HepG2 (cell line): Measurements from ENCODE around the gene C11orf68. TPM values are rescaled to one million over a fixed set of nuclear protein-coding genes. Genes with fewer than 3 reads are reported as not detected.
A peak's percentile ranks its signal among the peaks of the same experiment; 100 is the strongest.

Source experiments
- CCDC6 ChIP-seq: sonication (generic); formaldehyde crosslinking; IDR thresholded peaks from 2 replicates; pipeline ENCODE4 v1.8.1; 2022; ENCODE audit warnings: mild to moderate bottlenecking, missing genetic modification reagents, moderate library complexity
- CEBPB ChIP-seq: IDR thresholded peaks from 2 replicates; pipeline ENCODE4 v1.6.1; 2011; ENCODE audit warnings: low read depth, low read length, improper control_type of control experiment, borderline replicate concordance
- FOSL2 ChIP-seq: sonication (generic); formaldehyde crosslinking; IDR thresholded peaks from 2 replicates; pipeline ENCODE4 v1.4.0; 2020; ENCODE audit warnings: missing genetic modification reagents
- FOXK2 ChIP-seq: fragments of 450-650 bp; IDR thresholded peaks from 2 replicates; pipeline ENCODE4 v1.6.1; 2016
- GPN1 ChIP-seq: sonication (generic); formaldehyde crosslinking; IDR thresholded peaks from 2 replicates; pipeline ENCODE4 v1.5.1; 2020; ENCODE audit warnings: missing genetic modification reagents, borderline replicate concordance
- HNF1A ChIP-seq, 2 experiments: sonication (generic) in 1 of 2; formaldehyde crosslinking in 1 of 2; IDR thresholded peaks; 2 replicates each; pipeline versions ENCODE4 v1.4.0 to v1.6.1; 2016 to 2020; ENCODE audit warnings: borderline replicate concordance in 1 of 2, low read depth in 1 of 2, mild to moderate bottlenecking in 1 of 2, missing genetic modification reagents in 1 of 2
- MED13 ChIP-seq: sonication (generic); formaldehyde crosslinking; IDR thresholded peaks from 2 replicates; pipeline ENCODE4 v1.5.0; 2020; ENCODE audit warnings: missing genetic modification reagents
- POLR2AphosphoS5 ChIP-seq: IDR thresholded peaks from 2 replicates; pipeline ENCODE4 v1.6.1; 2012; ENCODE audit warnings: low read depth, low read length
- PRMT3 ChIP-seq: sonication (generic); formaldehyde crosslinking; IDR thresholded peaks from 2 replicates; pipeline ENCODE4 v1.8.1; 2022; ENCODE audit warnings: low read depth, mild to moderate bottlenecking, moderate library complexity, missing genetic modification reagents, borderline replicate concordance
- RFX3 ChIP-seq: IDR thresholded peaks from 2 replicates; pipeline ENCODE4 v1.6.1; 2016; ENCODE audit warnings: missing biosample characterization, missing genetic modification reagents
- SMAD1 ChIP-seq: sonication (generic); formaldehyde crosslinking; IDR thresholded peaks from 2 replicates; pipeline ENCODE4 v1.4.0; 2020; ENCODE audit warnings: missing genetic modification reagents, low read depth, mild to moderate bottlenecking, borderline replicate concordance
- TARDBP ChIP-seq: sonication (generic); formaldehyde crosslinking; IDR thresholded peaks from 2 replicates; pipeline ENCODE4 v1.8.0; 2022; ENCODE audit warnings: mild to moderate bottlenecking, missing genetic modification reagents
- ZBTB2 ChIP-seq: sonication (generic); formaldehyde crosslinking; IDR thresholded peaks from 2 replicates; pipeline ENCODE4 v1.8.0; 2022; ENCODE audit warnings: low read depth, missing genetic modification reagents
- ZBTB42 ChIP-seq: sonication (generic); formaldehyde crosslinking; IDR thresholded peaks from 2 replicates; pipeline ENCODE4 v1.5.0; 2020; ENCODE audit warnings: mild to moderate bottlenecking, missing genetic modification reagents
- ZC3H4 ChIP-seq: sonication (generic); formaldehyde crosslinking; IDR thresholded peaks from 2 replicates; pipeline ENCODE4 v1.4.0; 2020; ENCODE audit warnings: missing genetic modification reagents, borderline replicate concordance
- ZFP36 ChIP-seq: fragments of 150-350 bp; IDR thresholded peaks from 2 replicates; pipeline ENCODE4 v1.6.1; 2018; ENCODE audit warnings: borderline replicate concordance, low read length, low read depth; ENCODE audit not compliant: partially characterized antibody
- ZNF124 ChIP-seq: sonication (generic); formaldehyde crosslinking; IDR thresholded peaks from 2 replicates; pipeline ENCODE4 v1.4.0; 2020; ENCODE audit warnings: missing genetic modification reagents
- ZNF17 ChIP-seq: sonication (generic); formaldehyde crosslinking; IDR thresholded peaks from 2 replicates; pipeline ENCODE4 v1.5.0; 2020; ENCODE audit warnings: mild to moderate bottlenecking, missing genetic modification reagents
- ZNF224 ChIP-seq: sonication (generic); formaldehyde crosslinking; IDR thresholded peaks from 2 replicates; pipeline ENCODE4 v1.5.0; 2020; ENCODE audit warnings: mild to moderate bottlenecking, missing genetic modification reagents
- ZNF230 ChIP-seq: sonication (generic); formaldehyde crosslinking; IDR thresholded peaks from 2 replicates; pipeline ENCODE4 v1.4.0; 2020; ENCODE audit warnings: mild to moderate bottlenecking, missing genetic modification reagents
- ZNF337 ChIP-seq: sonication (generic); formaldehyde crosslinking; IDR thresholded peaks from 2 replicates; pipeline ENCODE4 v1.5.1; 2020; ENCODE audit warnings: missing genetic modification reagents, low read depth, mild to moderate bottlenecking, borderline replicate concordance
- ZNF354B ChIP-seq: sonication (generic); formaldehyde crosslinking; IDR thresholded peaks from 2 replicates; pipeline ENCODE4 v1.8.0; 2022; ENCODE audit warnings: mild to moderate bottlenecking, missing genetic modification reagents
- ZNF543 ChIP-seq: sonication (generic); formaldehyde crosslinking; IDR thresholded peaks from 2 replicates; pipeline ENCODE4 v1.4.0; 2020; ENCODE audit warnings: mild to moderate bottlenecking, missing genetic modification reagents
- ZNF563 ChIP-seq: sonication (generic); formaldehyde crosslinking; IDR thresholded peaks from 2 replicates; pipeline ENCODE4 v1.8.0; 2022; ENCODE audit warnings: mild to moderate bottlenecking, moderate library complexity, missing genetic modification reagents
- ZNF878 ChIP-seq: sonication (generic); formaldehyde crosslinking; IDR thresholded peaks from 2 replicates; pipeline ENCODE4 v1.8.1; 2023; ENCODE audit warnings: mild to moderate bottlenecking, missing genetic modification reagents, moderate library complexity
- ZSCAN30 ChIP-seq: sonication (generic); formaldehyde crosslinking; IDR thresholded peaks from 2 replicates; pipeline ENCODE4 v1.5.0; 2020; ENCODE audit warnings: mild to moderate bottlenecking, missing genetic modification reagents
- polyA plus RNA-seq, 8 experiments: library from polyadenylated mRNA; depleted of rRNA in 3 of 8; stranded (reverse) in 7 of 8; unstranded in 1 of 8; fragments of >200 nt; fragmentation: Illumina TruSeq in 4 of 8; extraction: Trizol in 4 of 8; gene quantifications; 2 replicates each; pipeline versions ENCODE4 v1.2.1 to v1.2.3, GENCODE V29; 2011 to 2016; ENCODE audit warnings: low read depth in 4 of 8, missing spikeins in 1 of 8, mixed read lengths in 1 of 8; ENCODE audit not compliant: insufficient read depth in 1 of 8
- total RNA-seq, 5 experiments: library from RNA; depleted of rRNA; stranded (reverse); fragments of >200 nt; fragmentation: Illumina TruSeq; extraction: Trizol; gene quantifications; 2 replicates each; pipeline ENCODE4 v1.2.3, GENCODE V29; 2016; ENCODE audit warnings: low read depth in 1 of 5

The C11orf68 gene
- total and polyA plus RNA-seq, 2 of the 13 experiments (the other 11 are each of a cell fraction or from before 2014, with no cell fraction given), result 8.4 to 28.3 TPM

- TF ChIP-seq ZNF17 (CRISPR knock-in tag), result no peak
- TF ChIP-seq GPN1 (CRISPR knock-in tag), result no peak
- 0 out of 2 replicates have a peak, but pooled peaks have one; percentile 29 for TF ChIP-seq ZNF543 (CRISPR knock-in tag)
- no peak for TF ChIP-seq HNF1A (IDR thresholded peaks at IDR 0.05; ENCODE audit: low read depth)
- no peak for TF ChIP-seq HNF1A (CRISPR knock-in tag; IDR thresholded peaks at IDR 0.05; ENCODE audit: borderline replicate concordance)
- no peak for TF ChIP-seq MED13 (CRISPR knock-in tag)
- TF ChIP-seq SMAD1, result no peak
- TF ChIP-seq ZNF124, result no peak
- peak; percentile 17; the same call in 1 of the 2 replicates for TF ChIP-seq TARDBP
- TF ChIP-seq ZNF354B (CRISPR knock-in tag), result no peak
- TF ChIP-seq ZBTB2 (CRISPR knock-in tag), result no peak
- no peak for TF ChIP-seq ZNF230 (CRISPR knock-in tag)
- TF ChIP-seq ZSCAN30 (CRISPR knock-in tag), result no peak
- no peak for TF ChIP-seq PRMT3 (CRISPR knock-in tag)
- TF ChIP-seq FOXK2, result no peak
- TF ChIP-seq CEBPB, result no peak
- TF ChIP-seq FOSL2, result no peak; the same call in 1 of the 2 replicates
- TF ChIP-seq POLR2AphosphoS5, result no peak
- no peak for TF ChIP-seq ZNF337 (CRISPR knock-in tag)
- no peak for TF ChIP-seq ZNF224 (CRISPR knock-in tag)
- peak; percentile 20 for TF ChIP-seq ZFP36
- TF ChIP-seq ZBTB42 (CRISPR knock-in tag), result no peak
- no peak for TF ChIP-seq RFX3 (CRISPR knock-in tag)
- TF ChIP-seq ZC3H4 (CRISPR knock-in tag), result no peak; the same call in none of the 2 replicates
- no peak for TF ChIP-seq ZNF563 (CRISPR knock-in tag)
- TF ChIP-seq CCDC6 (CRISPR knock-in tag), result no peak
- TF ChIP-seq ZNF878 (CRISPR knock-in tag), result no peak
Measured at GRCh38 chr11:65891219-65892136, 27.4 kb downstream of the C11orf68 start (continued).
